ENCODE measurements around the gene CENPI. TPM values are rescaled to one million over a fixed set of nuclear protein-coding genes. Genes with fewer than 3 reads are reported as not detected.

CENPI gene
- total RNA-seq, 1 donor from 2014 or later: 5.5 TPM

- TF ChIP-seq, protein P1, sequence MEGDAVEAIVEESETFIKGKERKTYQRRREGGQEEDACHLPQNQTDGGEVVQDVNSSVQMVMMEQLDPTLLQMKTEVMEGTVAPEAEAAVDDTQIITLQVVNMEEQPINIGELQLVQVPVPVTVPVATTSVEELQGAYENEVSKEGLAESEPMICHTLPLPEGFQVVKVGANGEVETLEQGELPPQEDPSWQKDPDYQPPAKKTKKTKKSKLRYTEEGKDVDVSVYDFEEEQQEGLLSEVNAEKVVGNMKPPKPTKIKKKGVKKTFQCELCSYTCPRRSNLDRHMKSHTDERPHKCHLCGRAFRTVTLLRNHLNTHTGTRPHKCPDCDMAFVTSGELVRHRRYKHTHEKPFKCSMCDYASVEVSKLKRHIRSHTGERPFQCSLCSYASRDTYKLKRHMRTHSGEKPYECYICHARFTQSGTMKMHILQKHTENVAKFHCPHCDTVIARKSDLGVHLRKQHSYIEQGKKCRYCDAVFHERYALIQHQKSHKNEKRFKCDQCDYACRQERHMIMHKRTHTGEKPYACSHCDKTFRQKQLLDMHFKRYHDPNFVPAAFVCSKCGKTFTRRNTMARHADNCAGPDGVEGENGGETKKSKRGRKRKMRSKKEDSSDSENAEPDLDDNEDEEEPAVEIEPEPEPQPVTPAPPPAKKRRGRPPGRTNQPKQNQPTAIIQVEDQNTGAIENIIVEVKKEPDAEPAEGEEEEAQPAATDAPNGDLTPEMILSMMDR (IDR thresholded peaks at IDR 0.05): no peak
- no peaks in the 10 kb centered on the region for H3K27me3 Mint-ChIP-seq (ENCODE audit: unreplicated experiment)
- no peaks in the 10 kb centered on the region for H3K9me3 Mint-ChIP-seq (ENCODE audit: unreplicated experiment)
- no peak for DNase-seq (ENCODE audit: extremely low spot score, unreplicated experiment)
- no peaks in the 10 kb centered on the region for H3K36me3 Mint-ChIP-seq (ENCODE audit: unreplicated experiment)
- no peak overlapping the region for H3K4me3 Mint-ChIP-seq (ENCODE audit: unreplicated experiment)
- no peak overlapping the region for H3K27ac Mint-ChIP-seq (ENCODE audit: unreplicated experiment)
- peaks cover 7% of the 10 kb centered on the region for H3K4me1 Mint-ChIP-seq (ENCODE audit: unreplicated experiment)
Observed at GRCh38 chrX:101080326-101081124, 17.5 kb upstream of the CENPI start.

DNA sequence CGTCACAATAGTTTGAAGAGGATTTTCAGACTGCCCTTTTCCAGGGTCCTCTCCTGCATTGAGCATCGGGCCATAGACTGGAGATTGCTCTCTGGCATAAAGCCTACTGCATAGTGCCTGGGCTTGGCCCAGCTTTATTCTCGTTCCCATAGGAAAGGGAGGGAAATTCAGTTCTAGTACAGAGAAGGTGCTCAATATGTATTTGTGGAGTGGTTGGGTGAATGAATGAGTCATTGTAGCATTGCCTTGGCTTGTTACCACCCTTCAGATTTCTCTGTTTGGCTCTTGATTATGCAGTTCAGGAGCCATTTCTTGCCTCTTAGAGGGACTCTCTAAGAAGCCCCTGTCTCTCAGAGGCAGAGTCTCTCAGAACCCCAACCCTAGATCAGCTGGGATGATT lies 16.8 kb upstream of the CENPI start:
- Mint-ChIP-seq H3K9me3 (ENCODE audit: unreplicated experiment) (no peaks in the 10 kb centered on the region), H3K27ac (ENCODE audit: unreplicated experiment) (no peak overlapping the region), H3K36me3 (ENCODE audit: unreplicated experiment) (no peaks in the 10 kb centered on the region), H3K4me1 (ENCODE audit: unreplicated experiment) (peaks cover 7% of the 10 kb centered on the region), H3K4me3 (ENCODE audit: unreplicated experiment) (no peak overlapping the region), H3K27me3 (ENCODE audit: unreplicated experiment) (no peaks in the 10 kb centered on the region)
- no peak for DNase-seq (ENCODE audit: extremely low spot score, unreplicated experiment)
- TF ChIP-seq, protein P1 (IDR thresholded peaks at IDR 0.05): no peak

DNA sequence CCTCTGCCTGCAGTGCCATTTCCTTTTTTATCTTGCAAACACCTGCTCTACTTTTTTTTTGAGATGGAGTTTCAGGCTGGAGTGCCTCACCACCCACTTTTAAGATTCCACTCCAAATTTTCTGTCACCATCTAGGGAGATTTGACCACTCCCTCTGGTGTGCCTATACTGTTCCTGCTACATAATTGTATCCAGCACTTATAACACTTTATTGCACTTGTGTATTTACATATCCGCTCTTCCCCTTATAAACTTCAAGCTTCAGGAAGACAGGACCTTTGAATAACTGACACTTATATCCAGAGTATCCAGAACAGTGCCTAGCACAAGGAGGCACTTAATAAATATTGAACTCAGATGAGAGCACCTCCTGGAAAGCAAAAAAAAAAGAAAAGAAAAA lies 6.2 kb upstream of the CENPI start:
- DNase-seq (ENCODE audit: extremely low spot score, unreplicated experiment): no peak
- Mint-ChIP-seq H3K27me3 (ENCODE audit: unreplicated experiment) (no peaks in the 10 kb centered on the region), H3K27ac (ENCODE audit: unreplicated experiment) (no peak overlapping the region), H3K36me3 (ENCODE audit: unreplicated experiment) (peaks cover 3% of the 10 kb centered on the region), H3K4me1 (ENCODE audit: unreplicated experiment) (no peaks in the 10 kb centered on the region), H3K4me3 (ENCODE audit: unreplicated experiment) (no peak overlapping the region), H3K9me3 (ENCODE audit: unreplicated experiment) (no peaks in the 10 kb centered on the region)
- TF ChIP-seq, protein P1 (IDR thresholded peaks at IDR 0.05): no peak

GRCh38 chrX:101108284-101108683 lies 10.3 kb downstream of the CENPI start:
- DNase-seq (ENCODE audit: extremely low spot score, unreplicated experiment): no peak
- Mint-ChIP-seq H3K9me3 (ENCODE audit: unreplicated experiment) (no peaks in the 10 kb centered on the region), H3K27ac (ENCODE audit: unreplicated experiment) (no peak overlapping the region)

DNA sequence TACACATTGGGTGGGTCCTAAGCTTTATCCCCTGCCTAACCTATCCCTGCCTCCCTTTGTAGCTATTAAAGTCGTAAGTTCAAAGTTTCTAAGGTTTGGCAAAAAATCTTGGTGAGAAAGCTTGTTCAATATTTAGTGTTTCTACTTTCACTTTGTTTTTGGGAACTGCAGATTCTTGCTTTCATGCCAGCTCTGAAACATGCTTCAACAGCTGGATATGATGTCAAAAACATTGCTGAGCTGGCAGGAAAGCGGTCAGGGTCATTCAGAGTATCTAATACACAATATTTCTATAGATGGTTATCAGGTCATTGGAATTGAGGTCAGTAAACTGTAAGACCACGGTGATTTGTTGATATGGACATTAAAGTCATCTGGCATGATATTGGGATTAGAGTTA lies 19.7 kb downstream of the CENPI start:
- Mint-ChIP-seq H3K27ac (ENCODE audit: unreplicated experiment) (peak overlapping the region; percentile 14), H3K4me3 (ENCODE audit: unreplicated experiment) (no peak overlapping the region), H3K4me1 (ENCODE audit: unreplicated experiment) (peaks cover 1% of the 10 kb centered on the region), H3K36me3 (ENCODE audit: unreplicated experiment) (no peaks in the 10 kb centered on the region), H3K27me3 (ENCODE audit: unreplicated experiment) (no peaks in the 10 kb centered on the region), H3K9me3 (ENCODE audit: unreplicated experiment) (no peaks in the 10 kb centered on the region)
- TF ChIP-seq, protein P1 (IDR thresholded peaks at IDR 0.05): no peak
- DNase-seq (ENCODE audit: extremely low spot score, unreplicated experiment): no peak

More at GRCh38 chrX:101108284-101108683, 10.3 kb downstream of the CENPI start:
- no peak overlapping the region for H3K4me3 Mint-ChIP-seq (ENCODE audit: unreplicated experiment)
- TF ChIP-seq, protein P1 (IDR thresholded peaks at IDR 0.05): no peak
- H3K27me3 Mint-ChIP-seq (ENCODE audit: unreplicated experiment): no peaks in the 10 kb centered on the region
- no peaks in the 10 kb centered on the region for H3K4me1 Mint-ChIP-seq (ENCODE audit: unreplicated experiment)
- peaks cover 3% of the 10 kb centered on the region for H3K36me3 Mint-ChIP-seq (ENCODE audit: unreplicated experiment)

Data from osteocyte (in vitro differentiated cells).